GM19193 (cell line): Measurements from ENCODE around the gene TMEM33.

Experiments used
- POLR2A ChIP-seq: IDR thresholded peaks from 4 replicates; pipeline ENCODE4 v1.6.1; 2011; ENCODE audit not compliant: insufficient read depth, insufficient read length; ENCODE audit errors: extremely low read depth

Gene TMEM33

GRCh38 chr4:41976775-41977516 is 41.7 kb downstream of the TMEM33 start:
- TF ChIP-seq POLR2A = no peak

DNA sequence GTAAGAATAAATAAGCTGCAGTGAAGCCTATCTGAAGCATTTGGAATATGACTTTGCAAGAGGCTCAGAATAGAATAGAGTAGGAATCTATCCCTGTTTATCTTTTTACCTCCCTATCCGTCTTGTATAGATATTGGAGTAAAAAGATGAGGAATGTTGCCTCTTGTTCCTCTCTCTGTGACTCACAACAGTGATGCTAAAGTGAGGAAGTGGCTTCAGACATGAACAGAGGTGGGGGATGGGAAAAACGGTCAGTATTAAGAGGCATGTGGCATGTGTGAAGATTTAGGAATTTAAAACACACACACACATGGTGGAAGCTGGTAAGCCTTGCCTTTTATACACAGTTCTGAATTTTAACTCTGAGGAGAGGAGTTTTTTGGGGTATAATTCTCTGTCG is 42.5 kb downstream of the TMEM33 start:
- no peak for TF ChIP-seq POLR2A

- TF ChIP-seq POLR2A = no peak
Observed at GRCh38 chr4:41981456-41981855, 46.2 kb downstream of the TMEM33 start, which contains the start of gene DCAF4L1. DCAF4L1 (plus strand) TSS chr4:41981756; CDS start chr4:41981793, 37 bp downstream.

- TF ChIP-seq POLR2A = no peak
Observed at GRCh38 chr4:41982716-41983115, 47.5 kb downstream of the TMEM33 start.

DNA sequence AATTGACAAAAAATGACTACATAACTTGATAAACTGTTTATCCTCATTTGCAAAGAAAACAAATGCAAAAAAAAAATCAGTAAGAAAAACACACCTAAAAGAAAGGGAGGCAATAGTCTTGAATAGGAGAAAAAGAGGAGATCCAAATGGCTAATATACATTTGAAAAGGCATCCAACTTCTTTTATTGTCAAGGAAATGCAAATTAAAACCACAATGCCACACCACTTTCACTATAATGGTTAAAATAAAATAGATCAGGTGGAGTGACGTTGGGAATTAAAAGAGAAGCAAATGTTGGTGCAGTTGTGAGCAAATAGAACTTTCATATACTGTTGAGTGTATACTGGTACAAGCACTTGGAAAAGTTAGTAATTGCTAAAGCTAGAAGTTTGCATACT is 49.9 kb downstream of the TMEM33 start:
- no peak for TF ChIP-seq POLR2A

GRCh38 chr4:41989994-41990364 is 54.8 kb downstream of the TMEM33 start:
- TF ChIP-seq POLR2A = no peak

- peak; percentile 92 for TF ChIP-seq POLR2A
Observed at GRCh38 chr4:41990365-41991111, 55.3 kb downstream of the TMEM33 start, which contains the start of gene SLC30A9. SLC30A9 (plus strand) TSS chr4:41990530; CDS start chr4:41990652, 122 bp downstream.

GRCh38 chr4:41991916-41992767 is 56.9 kb downstream of the TMEM33 start:
- no peak for TF ChIP-seq POLR2A

- TF ChIP-seq POLR2A = no peak
Observed at GRCh38 chr4:41992967-41993857, 58.0 kb downstream of the TMEM33 start.

DNA sequence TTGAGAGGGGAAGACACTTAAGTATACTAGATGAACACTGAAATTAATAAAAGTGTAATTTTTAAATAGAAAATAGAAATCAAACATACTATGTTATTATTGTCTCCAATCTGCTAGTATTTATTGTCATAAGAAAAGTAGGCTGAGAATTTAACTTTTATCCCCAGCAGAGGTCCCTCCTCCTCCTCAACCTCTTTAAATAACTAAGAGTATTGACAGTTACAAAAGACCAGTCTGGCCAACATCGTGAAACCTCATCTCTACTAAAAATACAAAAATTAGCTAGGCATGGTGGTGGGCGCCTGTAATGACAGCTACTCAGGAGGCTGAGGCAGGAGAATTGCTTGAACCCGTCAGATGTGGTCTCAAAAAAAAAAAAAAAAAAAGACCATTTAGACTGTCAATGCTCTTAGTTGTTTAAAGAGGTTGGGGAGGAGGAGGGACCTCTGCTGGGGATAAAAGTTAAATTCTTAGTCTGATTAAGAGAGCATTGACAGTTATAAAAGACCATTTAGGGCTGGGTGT is 59.3 kb downstream of the TMEM33 start:
- no peak for TF ChIP-seq POLR2A

- no peak for TF ChIP-seq POLR2A
Observed at GRCh38 chr4:41998019-41998418, 62.8 kb downstream of the TMEM33 start.

DNA sequence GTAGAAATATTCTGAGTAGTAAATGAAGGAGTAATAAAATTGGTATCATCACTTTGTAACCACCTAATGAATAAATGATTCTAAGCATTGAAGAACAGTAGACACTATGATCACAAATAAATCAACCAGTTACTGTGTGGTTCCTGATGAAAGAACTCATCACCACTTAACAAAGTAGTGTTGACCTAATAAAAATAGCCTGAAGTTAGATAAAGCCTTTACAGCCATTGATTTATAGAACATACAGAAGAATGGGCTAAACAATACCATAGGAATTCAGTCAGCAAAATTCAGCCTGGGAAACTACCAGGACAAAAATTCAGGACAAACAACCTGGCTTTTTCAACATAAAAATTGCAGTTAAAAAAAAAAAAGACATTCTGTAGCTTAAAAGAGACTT is 64.1 kb downstream of the TMEM33 start:
- no peak for TF ChIP-seq POLR2A

- TF ChIP-seq POLR2A = no peak
Observed at GRCh38 chr4:42008011-42008786, 73.0 kb downstream of the TMEM33 start.
